GM12892 (cell line): ENCODE measurements around the gene UBE2B.

Experiments used
- POLR2A ChIP-seq: IDR thresholded peaks from 2 replicates; pipeline ENCODE4 v1.6.1; 2011; ENCODE audit warnings: low read depth, low read length, control low read depth
- TAF1 ChIP-seq: IDR thresholded peaks from 2 replicates; pipeline ENCODE4 v1.6.1; 2011; ENCODE audit warnings: low read depth, mild to moderate bottlenecking, control low read depth, low read length, borderline replicate concordance

GRCh38 chr5:134409321-134409720 is 38.0 kb downstream of the UBE2B start:
- no peak for TF ChIP-seq POLR2A
- no peak for TF ChIP-seq TAF1
